Keratinocyte (primary cell): ENCODE results near the gene TFDP2. TPM values are rescaled to one million over a fixed set of nuclear protein-coding genes. Genes with fewer than 3 reads are reported as not detected.

Source experiments
- DNase-seq: peaks from one replicate; pipeline ENCODE4 v3.0.0-alpha.2; 2011; ENCODE audit warnings: low read depth, missing footprints, low spot score
- FAIRE-seq: peaks from 2 replicates; lab custom pipeline; 2011; peaks lifted over from hg19 to GRCh38; lab: Jason Lieb, UNC
- H2AFZ ChIP-seq: 2 replicates; pipeline ENCODE4 v1.6.0; 2012; ENCODE audit warnings: low read length, control low read depth, inconsistent platforms; ENCODE audit not compliant: control insufficient read depth
- H3K27ac ChIP-seq: 2 replicates; pipeline ENCODE4 v1.5.1; 2011; ENCODE audit warnings: low read length; ENCODE audit not compliant: control insufficient read depth, insufficient read depth
- H3K27me3 ChIP-seq: 3 replicates; pipeline ENCODE4 v1.6.0; 2011; ENCODE audit warnings: low read length; ENCODE audit not compliant: control insufficient read depth, insufficient read depth; ENCODE audit errors: extremely low read depth
- H3K36me3 ChIP-seq, 2 experiments: 2 replicates in 1 of 2; 3 replicates in 1 of 2; pipeline ENCODE4 v1.5.1; 2011; ENCODE audit warnings: low read length in 2 of 2, mild to moderate bottlenecking in 1 of 2; ENCODE audit not compliant: control insufficient read depth in 2 of 2, insufficient read depth in 2 of 2; ENCODE audit errors: extremely low read depth in 1 of 2
- H3K4me1 ChIP-seq: 3 replicates; pipeline ENCODE4 v1.5.1; 2011; ENCODE audit warnings: low read length; ENCODE audit not compliant: control insufficient read depth, insufficient read depth; ENCODE audit errors: extremely low read depth
- H3K4me2 ChIP-seq: 3 replicates; pipeline ENCODE4 v1.6.0; 2011; ENCODE audit warnings: low read depth, low read length; ENCODE audit not compliant: control insufficient read depth, insufficient read depth; ENCODE audit errors: extremely low read depth
- H3K4me3 ChIP-seq, 3 experiments: fragments of 200-600 bp in 1 of 3; sonication (generic) in 1 of 3; 2 replicates in 2 of 3; 3 replicates in 1 of 3; pipeline ENCODE4 v1.5.1; 2011 to 2016; ENCODE audit warnings: low read length in 3 of 3, mild to moderate bottlenecking in 3 of 3, control low read depth in 2 of 3, inconsistent platforms in 1 of 3, low read depth in 1 of 3, mixed read lengths in 1 of 3, mixed run types in 1 of 3, moderate library complexity in 1 of 3; ENCODE audit not compliant: control insufficient read depth in 2 of 3, insufficient read depth in 2 of 3; ENCODE audit errors: extremely low read depth in 1 of 3
- H3K79me2 ChIP-seq: 2 replicates; pipeline ENCODE4 v1.6.0; 2012; ENCODE audit warnings: low read length; ENCODE audit not compliant: control insufficient read depth, insufficient read depth
- H3K9ac ChIP-seq: 3 replicates; pipeline ENCODE4 v1.6.0; 2011; ENCODE audit warnings: low read length; ENCODE audit not compliant: control insufficient read depth, insufficient read depth; ENCODE audit errors: extremely low read depth
- H3K9me1 ChIP-seq: 3 replicates; pipeline ENCODE4 v1.6.0; 2011; ENCODE audit warnings: low read length; ENCODE audit not compliant: control insufficient read depth, insufficient read depth; ENCODE audit errors: extremely low read depth
- H3K9me3 ChIP-seq: 2 replicates; pipeline ENCODE4 v1.5.1; 2012; ENCODE audit warnings: low read depth, low read length; ENCODE audit not compliant: control insufficient read depth
- H4K20me1 ChIP-seq: 3 replicates; pipeline ENCODE4 v1.6.0; 2011; ENCODE audit warnings: low read length; ENCODE audit not compliant: control insufficient read depth, insufficient read depth; ENCODE audit errors: extremely low read depth
- CTCF ChIP-seq, 3 experiments: IDR thresholded peaks in 1 of 3; conservative IDR thresholded peaks in 1 of 3; optimal IDR thresholded peaks in 1 of 3; 2 replicates in 2 of 3; 3 replicates in 1 of 3; pipeline versions ENCODE3 to v1.5.1; 2011; ENCODE audit warnings: low read length in 3 of 3, mild to moderate bottlenecking in 3 of 3, moderate library complexity in 2 of 3, control low read depth in 1 of 3, inconsistent platforms in 1 of 3; ENCODE audit not compliant: insufficient read depth in 2 of 3; ENCODE audit errors: extremely low read depth in 1 of 3
- EZH2 ChIP-seq: IDR thresholded peaks from one replicate; pipeline ENCODE4 v1.6.1; 2012; ENCODE audit warnings: inconsistent platforms, mild to moderate bottlenecking, low read length, moderate library complexity
- dilution Hi-C: fragments of 300-500 bp; cut with MboI; formaldehyde crosslinking; loops from one replicate; pipeline ENCODE4 v1.7.0; 2020; ENCODE audit warnings: low sequenced_read_pairs; ENCODE audit not compliant: extremely low pct_ligation_motif_present
- polyA plus RNA-seq, 5 experiments: library from polyadenylated mRNA; depleted of rRNA in 3 of 5; stranded (reverse) in 3 of 5; stranded (forward) in 1 of 5; unstranded in 1 of 5; fragments of >200 nt; gene quantifications; 1 replicate in 1 of 5; 2 replicates in 3 of 5; 3 replicates in 1 of 5; pipeline versions ENCODE4 v1.2.1 to v1.2.3, GENCODE V29; 2011 to 2012; ENCODE audit warnings: missing spikeins in 2 of 5, low read depth in 1 of 5, low replicate concordance in 1 of 5

Gene TFDP2
- polyA plus RNA-seq, 1 donor (not counting 4 experiments of a cell fraction or from before 2014, with no cell fraction given): 40.6 TPM

- FAIRE-seq (no peak), DNase-seq (no peak)
- Histone ChIP-seq H2AFZ (no peak overlapping the region), H3K36me3 (no peaks in the 10 kb centered on the region), H4K20me1 (no peaks in the 10 kb centered on the region), H3K9me3 (no peaks in the 10 kb centered on the region), H3K27ac (no peak overlapping the region), H3K4me1 (no peaks in the 10 kb centered on the region), H3K4me3 (no peak overlapping the region), H3K27me3 (no peaks in the 10 kb centered on the region), H3K79me2 (no peaks in the 10 kb centered on the region), H3K9me1 (no peaks in the 10 kb centered on the region), H3K4me2 (no peak overlapping the region), H3K9ac (no peak overlapping the region)
- dilution Hi-C loops: no loop called here
- no peak for TF ChIP-seq EZH2
- no peak for TF ChIP-seq CTCF (optimal IDR thresholded peaks at IDR 0.05 in 1 of 3, IDR thresholded peaks at IDR 0.05 in 1 of 3, conservative IDR thresholded peaks at IDR 0.05 in 1 of 3; ENCODE audit: extremely low read depth in 1 of 3, insufficient read depth in 2 of 3, low read length in 3 of 3)
These were observed 116.1 kb downstream of the TFDP2 start for GRCh38 chr3:142033292-142033691.

- H2AFZ ChIP-seq: no peak overlapping the region
- TF ChIP-seq EZH2 (no peak), CTCF (optimal IDR thresholded peaks at IDR 0.05 in 1 of 3, IDR thresholded peaks at IDR 0.05 in 1 of 3, conservative IDR thresholded peaks at IDR 0.05 in 1 of 3; ENCODE audit: extremely low read depth in 1 of 3, insufficient read depth in 2 of 3, low read length in 3 of 3) (no peak)
- no peaks in the 10 kb centered on the region for H3K4me1 ChIP-seq
- no peak overlapping the region for H3K4me2 ChIP-seq
- H3K9me3 ChIP-seq: no peaks in the 10 kb centered on the region
- no peaks in the 10 kb centered on the region for H3K27me3 ChIP-seq
- H3K9ac ChIP-seq: no peak overlapping the region
- H4K20me1 ChIP-seq: no peaks in the 10 kb centered on the region
- no peaks in the 10 kb centered on the region for H3K36me3 ChIP-seq
- no peaks in the 10 kb centered on the region for H3K9me1 ChIP-seq
- dilution Hi-C loops: no loop called here
- H3K4me3 ChIP-seq: no peak overlapping the region
- H3K27ac ChIP-seq: no peak overlapping the region
- DNase-seq (no peak), FAIRE-seq (no peak)
- no peaks in the 10 kb centered on the region for H3K79me2 ChIP-seq
These were observed 117.8 kb downstream of the TFDP2 start for GRCh38 chr3:142031575-142031974.
